GM21390 (cell line): ENCODE data around the gene TIPARP.

Experiments
- ATAC-seq: cut with Tn5 transposase; IDR thresholded peaks from one replicate; pipeline ENCODE4 v1.9.1; 2021; ENCODE audit not compliant: unreplicated experiment

TIPARP gene

GRCh38 chr3:156674046-156674910 lies at the start of gene TIPARP:
TSS of gene TIPARP (plus strand) at chr3:156674590. CDS start at chr3:156677698, 3,108 bp downstream.
- ATAC-seq = peak; percentile 78

- ATAC-seq = no peak
Observed at GRCh38 chr3:156626104-156626503, 48.3 kb upstream of the TIPARP start.

- no peak for ATAC-seq
Observed at GRCh38 chr3:156627946-156628569, 46.3 kb upstream of the TIPARP start.

GRCh38 chr3:156628836-156629618 lies 45.4 kb upstream of the TIPARP start:
- no peak for ATAC-seq

- ATAC-seq = no peak
Observed at GRCh38 chr3:156630081-156630772, 44.2 kb upstream of the TIPARP start.

- no peak for ATAC-seq
Observed at GRCh38 chr3:156630773-156631093, 43.7 kb upstream of the TIPARP start.

GRCh38 chr3:156631323-156631722 lies 43.1 kb upstream of the TIPARP start:
- ATAC-seq = no peak

GRCh38 chr3:156632601-156633000 lies 41.8 kb upstream of the TIPARP start:
- no peak for ATAC-seq

GRCh38 chr3:156633335-156633734 lies 41.1 kb upstream of the TIPARP start:
- no peak for ATAC-seq

GRCh38 chr3:156635034-156635433 lies 39.4 kb upstream of the TIPARP start:
- ATAC-seq = no peak

- ATAC-seq = no peak
Observed at GRCh38 chr3:156635973-156636372, 38.4 kb upstream of the TIPARP start.

GRCh38 chr3:156637480-156638022 lies 36.8 kb upstream of the TIPARP start:
- ATAC-seq = no peak

GRCh38 chr3:156638271-156638670 lies 36.1 kb upstream of the TIPARP start:
- ATAC-seq = no peak

GRCh38 chr3:156639414-156640023 lies 34.9 kb upstream of the TIPARP start:
- ATAC-seq = no peak

GRCh38 chr3:156641618-156641975 lies 32.8 kb upstream of the TIPARP start:
- ATAC-seq = no peak

GRCh38 chr3:156642750-156643728 lies 31.4 kb upstream of the TIPARP start:
- peak; percentile 1 for ATAC-seq

- ATAC-seq = peak; percentile 87
Observed at GRCh38 chr3:156643729-156644389, 30.5 kb upstream of the TIPARP start.

GRCh38 chr3:156644958-156645357 lies 29.4 kb upstream of the TIPARP start:
- ATAC-seq = no peak

- no peak for ATAC-seq
Observed at GRCh38 chr3:156646958-156647357, 27.4 kb upstream of the TIPARP start.
